GM12873 (cell line): ENCODE data around the gene SPSB2.

Source experiments
- CTCF ChIP-seq: IDR thresholded peaks from 2 replicates; pipeline ENCODE4 v1.5.1; 2012; ENCODE audit warnings: low read depth, mild to moderate bottlenecking, moderate library complexity, low read length, control low read depth; ENCODE audit not compliant: insufficient read depth; ENCODE audit errors: missing control alignments

The SPSB2 gene

DNA sequence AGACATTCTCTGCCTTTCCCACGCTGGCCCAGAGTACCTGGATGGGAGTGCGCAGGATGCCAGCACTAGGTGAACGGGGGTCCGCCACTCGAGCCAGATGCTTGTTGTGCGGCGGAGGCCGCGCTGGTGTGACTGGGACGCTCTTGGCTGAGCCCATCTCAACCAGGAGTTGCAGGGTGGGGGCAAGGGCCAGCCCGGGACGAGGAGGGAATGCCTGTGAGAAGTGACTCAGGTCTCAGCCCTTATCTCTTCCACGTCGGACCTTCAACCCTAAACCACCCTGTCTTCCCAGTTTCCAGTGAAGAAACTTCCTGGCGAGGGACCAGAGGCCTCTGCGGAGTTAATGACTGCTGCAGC is 22.3 kb downstream of the SPSB2 start:
- no peak for TF ChIP-seq CTCF

DNA sequence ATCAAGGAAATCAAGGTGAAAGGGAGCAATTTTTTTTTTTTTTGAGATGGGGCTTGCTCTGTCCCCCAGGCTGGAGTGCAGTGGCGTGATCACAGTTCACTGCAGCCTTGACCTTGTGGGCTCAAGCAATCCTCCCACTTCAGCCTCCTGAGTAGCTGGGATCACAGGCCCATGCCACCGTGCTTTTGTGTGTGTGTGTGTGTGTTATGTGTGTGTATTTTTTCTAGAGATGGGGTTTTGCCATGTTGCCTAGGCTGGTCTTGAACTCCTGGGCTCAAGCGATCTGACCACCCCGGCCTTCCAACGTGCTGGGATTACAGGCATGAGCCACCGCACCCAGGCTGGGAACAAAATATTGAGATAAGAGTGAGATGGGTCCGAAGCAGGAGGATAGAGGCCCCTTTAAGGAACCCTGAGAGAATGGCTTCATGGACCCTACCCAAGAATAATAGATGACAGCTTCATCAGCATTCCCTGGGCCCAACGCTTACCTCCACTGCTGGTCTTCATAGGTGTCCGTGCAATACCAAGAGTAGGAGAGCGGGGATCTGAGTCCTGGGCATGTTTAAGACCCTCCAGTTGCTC is 23.0 kb downstream of the SPSB2 start:
- no peak for TF ChIP-seq CTCF

DNA sequence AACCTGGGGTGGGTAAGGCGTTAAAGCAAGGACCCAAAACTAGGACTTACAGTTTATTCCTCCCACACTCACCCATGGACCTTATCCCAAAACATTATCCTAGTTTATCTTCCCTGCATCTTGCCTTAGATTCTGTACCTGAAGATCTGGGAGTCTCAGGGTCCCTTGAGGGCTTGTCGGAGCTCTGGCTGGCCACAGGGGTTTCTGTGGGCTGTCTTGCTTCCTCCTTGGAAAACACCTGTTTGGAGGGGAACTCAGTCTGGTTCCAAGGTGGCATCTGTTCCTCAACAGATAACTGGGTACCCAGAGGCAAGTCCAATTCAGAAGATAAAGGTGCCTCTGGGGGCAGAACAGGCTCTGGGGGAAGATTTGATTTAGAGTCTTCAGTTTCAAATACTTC is 23.7 kb downstream of the SPSB2 start:
- no peak for TF ChIP-seq CTCF

GRCh38 chr12:6847676-6848075 is 25.4 kb downstream of the SPSB2 start:
- no peak for TF ChIP-seq CTCF

DNA sequence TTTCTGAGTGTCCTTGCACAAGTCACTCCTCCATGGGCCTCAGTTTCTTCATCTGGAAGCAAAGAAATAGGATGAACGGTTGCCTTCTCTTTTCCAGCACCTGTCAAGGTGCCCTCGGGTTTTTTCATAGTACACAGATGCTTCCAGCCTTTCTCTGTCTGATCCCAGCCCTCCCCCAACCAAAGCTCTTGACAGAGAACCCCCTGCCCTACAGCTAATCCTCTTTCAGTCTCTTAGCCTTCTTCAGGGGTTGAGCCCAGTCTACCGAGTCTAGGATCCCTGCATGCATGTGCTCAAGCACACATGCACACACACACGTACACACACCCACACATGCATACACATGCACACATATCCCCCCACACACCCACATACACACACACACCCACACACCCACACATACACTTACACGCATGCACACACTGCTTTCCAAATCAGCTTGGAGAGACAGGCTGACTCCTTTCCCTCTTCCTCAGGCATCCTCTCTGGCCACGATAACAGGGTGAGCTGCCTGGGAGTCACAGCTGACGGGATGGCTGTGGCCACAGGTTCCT is 26.7 kb downstream of the SPSB2 start:
- TF ChIP-seq CTCF, result no peak

DNA sequence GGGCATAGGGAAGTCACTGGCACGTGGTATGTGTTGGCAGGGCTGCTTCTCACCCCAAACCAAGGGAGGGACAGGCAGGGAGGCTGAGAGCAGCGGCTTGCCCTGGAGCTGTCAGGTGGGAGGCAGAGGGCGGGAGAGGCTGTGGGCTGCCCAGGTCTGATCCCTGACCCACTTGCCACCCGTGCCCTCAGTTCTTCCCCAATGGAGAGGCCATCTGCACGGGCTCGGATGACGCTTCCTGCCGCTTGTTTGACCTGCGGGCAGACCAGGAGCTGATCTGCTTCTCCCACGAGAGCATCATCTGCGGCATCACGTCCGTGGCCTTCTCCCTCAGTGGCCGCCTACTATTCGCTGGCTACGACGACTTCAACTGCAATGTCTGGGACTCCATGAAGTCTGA is 27.7 kb downstream of the SPSB2 start:
- no peak for TF ChIP-seq CTCF

- TF ChIP-seq CTCF, result no peak
Observed at GRCh38 chr12:6843118-6843902, 29.8 kb downstream of the SPSB2 start.
